Brain pericyte (primary cell): ENCODE data around the gene ITPRIPL2.
A peak's percentile ranks its signal among the peaks of the same experiment; 100 is the strongest.

ENCODE experiments used
- DNase-seq: peaks from one replicate; pipeline ENCODE4 v3.0.0-alpha.2; 2012; ENCODE audit warnings: low read depth, low spot score

ITPRIPL2 gene

GRCh38 chr16:19119564-19119963 is 5.8 kb downstream of the ITPRIPL2 start:
- no peak for DNase-seq

- no peak for DNase-seq
Measured at GRCh38 chr16:19123535-19124178, 9.9 kb downstream of the ITPRIPL2 start.

- DNase-seq: no peak
Measured at GRCh38 chr16:19126300-19126699, 12.5 kb downstream of the ITPRIPL2 start.

- no peak for DNase-seq
Measured at GRCh38 chr16:19127205-19127604, 13.4 kb downstream of the ITPRIPL2 start.

GRCh38 chr16:19127674-19128131 is 13.9 kb downstream of the ITPRIPL2 start:
- no peak for DNase-seq

- DNase-seq: no peak
Measured at GRCh38 chr16:19128454-19129200, 14.9 kb downstream of the ITPRIPL2 start.

GRCh38 chr16:19130385-19130784 is 16.6 kb downstream of the ITPRIPL2 start:
- DNase-seq: no peak

GRCh38 chr16:19130852-19131824 is 17.4 kb downstream of the ITPRIPL2 start:
- no peak for DNase-seq

GRCh38 chr16:19131825-19132218 is 18.1 kb downstream of the ITPRIPL2 start:
- no peak for DNase-seq

GRCh38 chr16:19132255-19132654 is 18.5 kb downstream of the ITPRIPL2 start:
- DNase-seq: no peak

- no peak for DNase-seq
Measured at GRCh38 chr16:19132898-19133297, 19.1 kb downstream of the ITPRIPL2 start.

GRCh38 chr16:19133600-19133999 is 19.8 kb downstream of the ITPRIPL2 start:
- DNase-seq: no peak

- no peak for DNase-seq
Measured at GRCh38 chr16:19135201-19135842, 21.6 kb downstream of the ITPRIPL2 start.

- DNase-seq: no peak
Measured at GRCh38 chr16:19135896-19136438, 22.2 kb downstream of the ITPRIPL2 start.

- no peak for DNase-seq
Measured at GRCh38 chr16:19136549-19137196, 22.9 kb downstream of the ITPRIPL2 start.

GRCh38 chr16:19137201-19138128 is 23.7 kb downstream of the ITPRIPL2 start:
- no peak for DNase-seq

GRCh38 chr16:19138601-19139000 is 24.8 kb downstream of the ITPRIPL2 start:
- DNase-seq: peak; percentile 48

- no peak for DNase-seq
Measured at GRCh38 chr16:19139436-19140091, 25.8 kb downstream of the ITPRIPL2 start.

GRCh38 chr16:19140396-19140795 is 26.6 kb downstream of the ITPRIPL2 start:
- DNase-seq: no peak
